Measurements from ENCODE around the gene ZNRF3. TPM values are rescaled to one million over a fixed set of nuclear protein-coding genes. Genes with fewer than 3 reads are reported as not detected.

ZNRF3 gene
- total RNA-seq, 1 experiment from 2014 or later, result 8.1 TPM

DNA sequence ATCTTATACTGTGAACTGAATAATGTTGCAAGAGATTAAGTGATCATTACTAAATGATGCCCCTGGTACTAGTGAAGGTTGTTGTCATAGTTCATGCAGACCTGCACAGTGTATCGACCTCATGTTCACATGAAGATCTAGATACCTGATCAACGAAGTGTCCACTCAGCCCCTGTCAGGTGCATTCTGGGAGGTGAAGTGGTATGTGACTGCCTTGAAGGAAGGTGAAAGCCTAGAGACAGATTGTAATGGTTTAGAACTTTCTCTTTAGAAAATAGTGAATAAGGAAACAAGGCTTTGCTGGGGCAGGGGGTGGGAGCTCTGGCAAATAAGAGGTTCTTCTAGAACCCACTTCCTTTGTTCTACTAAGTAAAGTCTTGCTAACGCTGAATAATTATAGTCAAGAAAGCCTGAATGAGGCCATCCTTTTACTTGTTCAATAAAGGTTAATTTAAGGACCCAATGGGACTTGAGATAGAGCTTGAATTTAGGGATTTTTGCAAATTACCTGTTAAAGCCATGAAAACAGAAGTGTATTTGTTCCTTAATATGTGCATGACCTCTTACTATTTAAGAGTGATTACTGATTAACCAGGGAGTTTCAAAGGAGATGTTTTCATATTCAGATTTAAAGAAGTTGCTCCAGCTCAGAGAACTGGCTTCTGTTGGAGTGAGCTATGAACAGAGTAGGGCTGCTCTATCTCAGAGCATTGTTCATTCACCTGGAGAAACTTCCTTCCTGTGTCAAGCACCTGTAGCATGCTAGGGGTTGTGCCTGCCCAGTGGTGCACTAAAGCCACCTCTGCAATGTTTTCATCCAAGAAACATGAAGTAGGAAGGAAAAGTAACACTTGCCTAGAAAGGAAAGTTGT lies 132.9 kb downstream of the ZNRF3 start:
- Histone ChIP-seq H3K9ac (ENCODE audit: low read length) (no peak overlapping the region), H3K4me3 (ENCODE audit: low read length) (no peak overlapping the region), H3K36me3 (ENCODE audit: low read depth, low read length) (no peaks in the 10 kb centered on the region), H3K79me2 (ENCODE audit: low read length) (no peaks in the 10 kb centered on the region), H3K9me3 (ENCODE audit: low read length) (no peaks in the 10 kb centered on the region), H3K27me3 (ENCODE audit: low read length) (no peaks in the 10 kb centered on the region), H3K4me2 (ENCODE audit: low read length) (no peak overlapping the region), H3K9me2 (replicated peaks; ENCODE audit: low read length) (no peaks in the 10 kb centered on the region), H2AFZ (ENCODE audit: low read length) (no peak overlapping the region), H3K4me1 (ENCODE audit: insufficient read depth, low read length) (no peaks in the 10 kb centered on the region), H3F3A (ENCODE audit: low read length, unreplicated experiment) (no peaks in the 10 kb centered on the region), H3K27ac (ENCODE audit: low read length) (no peak overlapping the region), H4K20me1 (ENCODE audit: low read length) (no peaks in the 10 kb centered on the region)
- ChIA-PET POLR2A (ENCODE audit: unreplicated experiment) (no interaction called here), CTCF (no interaction called here)
- ATAC-seq (no peak), DNase-seq (no peak)
- BruUV-seq (replicated peaks), result no TSS peak
- intact Hi-C loops (cut with micrococcal nuclease), result no loop called here
- TF ChIP-seq EZH2 (IDR thresholded peaks at IDR 0.05; ENCODE audit: low read length, unreplicated experiment) (no peak), EZH2phosphoT487 (IDR thresholded peaks at IDR 0.05; ENCODE audit: borderline replicate concordance, low read length) (no peak)
- TF ChIP-seq, protein P1, sequence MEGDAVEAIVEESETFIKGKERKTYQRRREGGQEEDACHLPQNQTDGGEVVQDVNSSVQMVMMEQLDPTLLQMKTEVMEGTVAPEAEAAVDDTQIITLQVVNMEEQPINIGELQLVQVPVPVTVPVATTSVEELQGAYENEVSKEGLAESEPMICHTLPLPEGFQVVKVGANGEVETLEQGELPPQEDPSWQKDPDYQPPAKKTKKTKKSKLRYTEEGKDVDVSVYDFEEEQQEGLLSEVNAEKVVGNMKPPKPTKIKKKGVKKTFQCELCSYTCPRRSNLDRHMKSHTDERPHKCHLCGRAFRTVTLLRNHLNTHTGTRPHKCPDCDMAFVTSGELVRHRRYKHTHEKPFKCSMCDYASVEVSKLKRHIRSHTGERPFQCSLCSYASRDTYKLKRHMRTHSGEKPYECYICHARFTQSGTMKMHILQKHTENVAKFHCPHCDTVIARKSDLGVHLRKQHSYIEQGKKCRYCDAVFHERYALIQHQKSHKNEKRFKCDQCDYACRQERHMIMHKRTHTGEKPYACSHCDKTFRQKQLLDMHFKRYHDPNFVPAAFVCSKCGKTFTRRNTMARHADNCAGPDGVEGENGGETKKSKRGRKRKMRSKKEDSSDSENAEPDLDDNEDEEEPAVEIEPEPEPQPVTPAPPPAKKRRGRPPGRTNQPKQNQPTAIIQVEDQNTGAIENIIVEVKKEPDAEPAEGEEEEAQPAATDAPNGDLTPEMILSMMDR (conservative IDR thresholded peaks at IDR 0.05; ENCODE audit: low read depth, low read length), result no peak

DNA sequence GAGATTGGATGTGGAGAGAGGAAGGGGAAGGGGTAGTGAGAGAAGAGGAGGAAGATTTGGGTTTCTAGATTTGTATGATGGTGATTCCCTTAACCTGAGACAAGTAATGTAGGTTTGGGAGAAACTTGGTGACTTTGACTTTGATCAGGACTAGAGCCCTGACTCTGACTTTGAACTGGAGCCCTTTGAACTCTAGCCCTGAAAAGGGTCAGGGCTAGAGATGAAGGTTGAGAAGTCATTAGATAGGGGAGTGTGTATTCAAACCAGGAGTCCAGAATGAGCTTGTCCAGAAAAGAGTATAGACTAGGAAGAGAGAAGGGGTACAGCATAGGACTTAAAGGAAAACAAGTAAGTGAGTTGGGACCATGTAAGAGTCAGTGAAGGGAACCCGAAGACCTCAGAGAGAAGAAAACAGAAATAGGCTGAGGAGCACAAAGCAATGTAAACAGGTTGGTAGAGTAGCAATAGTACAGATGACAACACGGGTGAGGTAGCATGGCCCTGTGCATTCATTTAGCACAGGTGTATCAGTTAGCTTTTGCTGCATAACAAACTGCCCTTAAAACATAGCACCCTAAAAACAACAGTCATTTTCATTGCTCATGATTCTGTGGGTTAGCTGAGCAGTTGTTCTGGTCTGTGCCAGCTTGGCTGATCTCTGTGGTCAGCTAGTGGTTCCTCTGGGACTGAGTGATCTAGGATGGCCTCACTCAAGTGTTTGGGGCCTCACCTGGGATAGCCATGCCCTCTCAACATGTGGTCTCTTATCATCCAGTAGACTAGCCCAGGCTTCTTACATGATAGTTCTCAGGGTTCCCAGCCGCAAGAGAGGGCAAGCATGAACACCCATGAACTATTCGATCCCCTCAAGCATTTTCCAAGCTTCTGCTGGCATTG lies 135.2 kb downstream of the ZNRF3 start:
- intact Hi-C loops (cut with micrococcal nuclease), result no loop called here
- ChIA-PET CTCF (no interaction called here), POLR2A (ENCODE audit: unreplicated experiment) (no interaction called here)
- no peak overlapping the region for H2AFZ ChIP-seq (ENCODE audit: low read length)
- H4K20me1 ChIP-seq (ENCODE audit: low read length), result no peaks in the 10 kb centered on the region
- no peaks in the 10 kb centered on the region for H3K9me2 ChIP-seq (replicated peaks; ENCODE audit: low read length)
- H3F3A ChIP-seq (ENCODE audit: low read length, unreplicated experiment), result no peaks in the 10 kb centered on the region
- TF ChIP-seq, protein P1 (conservative IDR thresholded peaks at IDR 0.05; ENCODE audit: low read depth, low read length), result no peak
- TF ChIP-seq EZH2phosphoT487 (IDR thresholded peaks at IDR 0.05; ENCODE audit: borderline replicate concordance, low read length) (no peak), EZH2 (IDR thresholded peaks at IDR 0.05; ENCODE audit: low read length, unreplicated experiment) (no peak)
- H3K4me2 ChIP-seq (ENCODE audit: low read length), result no peak overlapping the region
- H3K9ac ChIP-seq (ENCODE audit: low read length), result no peak overlapping the region
- no peaks in the 10 kb centered on the region for H3K36me3 ChIP-seq (ENCODE audit: low read depth, low read length)
- ATAC-seq, result no peak
- no peak for DNase-seq
- no peaks in the 10 kb centered on the region for H3K9me3 ChIP-seq (ENCODE audit: low read length)
- BruUV-seq (replicated peaks), result no TSS peak
- H3K4me1 ChIP-seq (ENCODE audit: insufficient read depth, low read length), result no peaks in the 10 kb centered on the region
- H3K27ac ChIP-seq (ENCODE audit: low read length), result no peak overlapping the region
- H3K27me3 ChIP-seq (ENCODE audit: low read length), result no peaks in the 10 kb centered on the region
- no peaks in the 10 kb centered on the region for H3K79me2 ChIP-seq (ENCODE audit: low read length)
- H3K4me3 ChIP-seq (ENCODE audit: low read length), result no peak overlapping the region
